Peyer's patch (tissue), 4 donors: ENCODE data around the gene ZFP69.

Source experiments
- POLR2A ChIP-seq, 2 donors: fragments of 450-650 bp; IDR thresholded peaks; one replicate each; pipeline ENCODE4 v1.5.1; 2017; ENCODE audit warnings: antibody characterized with exemption in 2 of 2, mild to moderate bottlenecking in 2 of 2, moderate library complexity in 2 of 2
- TF ChIP-seq, protein P1 (sequence below), 6 experiments: fragments of 450-650 bp in 4 of 6; fragments of 200-600 bp in 2 of 6; sonication (generic) in 1 of 6; IDR thresholded peaks; one replicate each; pipeline ENCODE4 v1.5.1; 2017 to 2019; ENCODE audit warnings: antibody characterized with exemption in 6 of 6, mild to moderate bottlenecking in 3 of 6, moderate library complexity in 1 of 6

DNA sequence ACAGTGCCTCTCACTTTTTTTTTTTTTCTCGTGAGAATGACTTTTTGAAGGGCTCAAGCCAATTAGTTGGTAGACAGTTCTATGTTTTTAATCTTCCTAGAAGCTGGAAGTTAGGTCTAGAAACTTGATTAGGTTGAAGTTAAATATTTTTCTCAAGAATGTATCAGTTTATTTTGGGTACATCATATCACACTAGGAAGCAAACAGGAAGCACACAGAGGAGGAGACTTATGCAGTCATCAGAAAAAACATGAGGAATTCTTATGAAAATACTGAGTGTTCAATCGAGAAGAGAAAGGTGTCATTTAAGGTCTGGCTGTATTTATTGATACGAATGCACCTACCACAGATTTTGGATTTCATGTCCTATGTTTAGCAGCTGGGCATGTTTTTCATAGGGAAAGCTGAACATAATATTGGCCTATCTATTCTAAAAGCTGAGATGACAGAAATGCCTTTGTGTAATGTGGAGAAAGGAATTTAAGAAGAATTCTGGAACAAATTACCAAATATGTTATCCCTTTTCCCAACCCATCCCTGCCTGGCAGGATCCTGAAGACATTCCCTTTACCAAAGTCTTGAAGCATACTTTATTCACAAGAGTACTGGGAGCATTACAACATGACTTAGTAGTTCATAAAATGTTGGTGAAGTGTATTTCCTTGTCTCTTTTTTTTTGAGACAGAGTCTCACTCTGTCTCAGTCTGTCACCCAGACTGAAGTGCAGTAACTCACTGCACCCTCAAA, 44.3 kb upstream of the ZFP69 start:
- no peak for TF ChIP-seq POLR2A (IDR thresholded peaks at IDR 0.05)
- TF ChIP-seq, protein P1, sequence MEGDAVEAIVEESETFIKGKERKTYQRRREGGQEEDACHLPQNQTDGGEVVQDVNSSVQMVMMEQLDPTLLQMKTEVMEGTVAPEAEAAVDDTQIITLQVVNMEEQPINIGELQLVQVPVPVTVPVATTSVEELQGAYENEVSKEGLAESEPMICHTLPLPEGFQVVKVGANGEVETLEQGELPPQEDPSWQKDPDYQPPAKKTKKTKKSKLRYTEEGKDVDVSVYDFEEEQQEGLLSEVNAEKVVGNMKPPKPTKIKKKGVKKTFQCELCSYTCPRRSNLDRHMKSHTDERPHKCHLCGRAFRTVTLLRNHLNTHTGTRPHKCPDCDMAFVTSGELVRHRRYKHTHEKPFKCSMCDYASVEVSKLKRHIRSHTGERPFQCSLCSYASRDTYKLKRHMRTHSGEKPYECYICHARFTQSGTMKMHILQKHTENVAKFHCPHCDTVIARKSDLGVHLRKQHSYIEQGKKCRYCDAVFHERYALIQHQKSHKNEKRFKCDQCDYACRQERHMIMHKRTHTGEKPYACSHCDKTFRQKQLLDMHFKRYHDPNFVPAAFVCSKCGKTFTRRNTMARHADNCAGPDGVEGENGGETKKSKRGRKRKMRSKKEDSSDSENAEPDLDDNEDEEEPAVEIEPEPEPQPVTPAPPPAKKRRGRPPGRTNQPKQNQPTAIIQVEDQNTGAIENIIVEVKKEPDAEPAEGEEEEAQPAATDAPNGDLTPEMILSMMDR (IDR thresholded peaks at IDR 0.05), result no peak
